H1 (cell line): Measurements from ENCODE around the gene ARHGAP25. TPM values are rescaled to one million over a fixed set of nuclear protein-coding genes. Genes with fewer than 3 reads are reported as not detected.

Experiments
- CTCF ChIA-PET: fragments of 300-600 bp; sonication (Branson Sonifier 250); formaldehyde crosslinking; loops from one replicate; lab custom pipeline; 2021; ENCODE audit not compliant: partially characterized antibody; lab: Charles Lee
- POLR2A ChIA-PET: fragments of 300-600 bp; sonication (Branson Sonifier 250); formaldehyde crosslinking; loops from one replicate; lab custom pipeline; 2021; ENCODE audit warnings: inconsistent platforms; ENCODE audit not compliant: partially characterized antibody; lab: Charles Lee
- DNase-seq, 2 experiments: peaks; one replicate each; pipeline versions ENCODE4 v3.0.0 to v3.0.0-alpha.2; 2010 to 2022; ENCODE audit warnings: low spot score in 2 of 2, low read depth in 1 of 2, mixed read lengths in 1 of 2
- FAIRE-seq: peaks from 2 replicates; lab custom pipeline; 2011; peaks lifted over from hg19 to GRCh38; lab: Jason Lieb, UNC
- H2AFZ ChIP-seq: 2 replicates; pipeline ENCODE4 v1.8.1; 2012; ENCODE audit warnings: low read length, inconsistent platforms
- H2AK5ac ChIP-seq: 2 replicates; pipeline ENCODE4 v1.6.1; 2013; ENCODE audit warnings: low read depth, low read length
- H2BK120ac ChIP-seq: replicated peaks from 2 replicates; pipeline ENCODE3; 2013; ENCODE audit warnings: low read depth, low read length, inconsistent platforms
- H2BK12ac ChIP-seq: 2 replicates; pipeline ENCODE4 v1.6.1; 2013; ENCODE audit warnings: low read depth, low read length
- H2BK15ac ChIP-seq: 2 replicates; pipeline ENCODE4 v1.6.1; 2013; ENCODE audit warnings: low read length
- H2BK20ac ChIP-seq: 2 replicates; pipeline ENCODE4 v1.6.1; 2013; ENCODE audit warnings: low read length
- H2BK5ac ChIP-seq: 2 replicates; pipeline ENCODE4 v1.6.1; 2013; ENCODE audit warnings: low read depth, low read length
- H3K14ac ChIP-seq: 2 replicates; pipeline ENCODE4 v1.6.1; 2013; ENCODE audit warnings: inconsistent platforms; ENCODE audit not compliant: insufficient read length
- H3K18ac ChIP-seq: 2 replicates; pipeline ENCODE4 v1.6.1; 2013; ENCODE audit warnings: low read length; ENCODE audit errors: extremely low read depth
- H3K23ac ChIP-seq: 2 replicates; pipeline ENCODE4 v1.6.1; 2013; ENCODE audit warnings: inconsistent platforms; ENCODE audit not compliant: insufficient read length
- H3K23me2 ChIP-seq: 2 replicates; pipeline ENCODE4 v1.6.1; 2013; ENCODE audit warnings: low read depth, low read length
- H3K27ac ChIP-seq: 2 replicates; pipeline ENCODE4 v1.6.1; 2011; ENCODE audit warnings: low read depth, low read length, inconsistent platforms
- H3K27me3 ChIP-seq, 4 experiments: replicated peaks in 1 of 4; 1 replicate in 1 of 4; 2 replicates in 3 of 4; pipeline versions ENCODE4 v1.6.1 to v1.8.1; 2011 to 2013; ENCODE audit warnings: low read length in 3 of 4, mild to moderate bottlenecking in 3 of 4, inconsistent platforms in 2 of 4, mixed read lengths in 2 of 4, moderate library complexity in 1 of 4; ENCODE audit not compliant: control insufficient read depth in 3 of 4, insufficient read depth in 3 of 4; ENCODE audit errors: extremely low read depth in 1 of 4
- H3K36me3 ChIP-seq, 4 experiments: 2 replicates each; pipeline versions ENCODE4 v1.6.1 to v1.8.1; 2011 to 2013; ENCODE audit warnings: mild to moderate bottlenecking in 4 of 4, low read length in 3 of 4, moderate library complexity in 2 of 4, control low read depth in 1 of 4, inconsistent platforms in 1 of 4; ENCODE audit not compliant: insufficient read depth in 4 of 4, control insufficient read depth in 2 of 4
- H3K4ac ChIP-seq: replicated peaks from 2 replicates; pipeline ENCODE3; 2013; ENCODE audit warnings: low read length, low read depth, mixed read lengths, inconsistent platforms; ENCODE audit not compliant: insufficient read length
- H3K4me1 ChIP-seq, 4 experiments: replicated peaks in 1 of 4; 1 replicate in 1 of 4; 2 replicates in 3 of 4; pipeline versions ENCODE4 v1.6.1 to v1.8.1; 2011 to 2013; ENCODE audit warnings: low read length in 3 of 4, inconsistent platforms in 2 of 4, mixed read lengths in 1 of 4; ENCODE audit not compliant: insufficient read depth in 4 of 4, control insufficient read depth in 3 of 4
- H3K4me2 ChIP-seq, 2 experiments: 2 replicates each; pipeline versions ENCODE4 v1.6.1 to v1.8.1; 2011 to 2013; ENCODE audit warnings: low read depth in 2 of 2, low read length in 2 of 2, control low read depth in 1 of 2, inconsistent platforms in 1 of 2, mild to moderate bottlenecking in 1 of 2; ENCODE audit not compliant: insufficient read depth in 1 of 2
- H3K4me3 ChIP-seq, 4 experiments: fragments of 200-600, 300-600 bp in 1 of 4; sonication (generic), shearing (Covaris generic), sonication (Bioruptor Twin) in 1 of 4; 2 replicates each; pipeline versions ENCODE4 v1.5.1 to v1.8.1; 2011 to 2016; ENCODE audit warnings: low read length in 4 of 4, low read depth in 3 of 4, control low read depth in 2 of 4, inconsistent platforms in 2 of 4, mild to moderate bottlenecking in 2 of 4, mixed read lengths in 1 of 4, moderate library complexity in 1 of 4; ENCODE audit not compliant: insufficient read depth in 2 of 4; ENCODE audit errors: extremely low read depth in 1 of 4
- H3K56ac ChIP-seq: replicated peaks from 2 replicates; pipeline ENCODE3; 2013; ENCODE audit warnings: low read depth, mild to moderate bottlenecking, mixed read lengths, low read length, inconsistent platforms; ENCODE audit not compliant: insufficient read length
- H3K79me1 ChIP-seq: 2 replicates; pipeline ENCODE4 v1.6.1; 2013; ENCODE audit warnings: low read depth, low read length, control low read depth
- H3K79me2 ChIP-seq, 2 experiments: 2 replicates each; pipeline versions ENCODE4 v1.6.1 to v1.8.1; 2012 to 2013; ENCODE audit warnings: low read length in 2 of 2, mild to moderate bottlenecking in 2 of 2, inconsistent platforms in 1 of 2; ENCODE audit not compliant: insufficient read depth in 2 of 2, control insufficient read depth in 1 of 2
- H3K9ac ChIP-seq, 4 experiments: replicated peaks in 1 of 4; 1 replicate in 1 of 4; 2 replicates in 3 of 4; pipeline versions ENCODE4 v1.6.1 to v1.8.1; 2011 to 2013; ENCODE audit warnings: low read depth in 3 of 4, low read length in 3 of 4, control low read depth in 2 of 4, mild to moderate bottlenecking in 2 of 4, moderate library complexity in 2 of 4, inconsistent platforms in 1 of 4; ENCODE audit errors: extremely low read depth in 1 of 4
- H3K9me3 ChIP-seq, 2 experiments: 2 replicates each; pipeline versions ENCODE4 v1.6.1 to v1.8.1; 2012 to 2013; ENCODE audit warnings: mild to moderate bottlenecking in 2 of 2, moderate library complexity in 2 of 2, control low read depth in 1 of 2, inconsistent platforms in 1 of 2, low read depth in 1 of 2, low read length in 1 of 2, mixed read lengths in 1 of 2; ENCODE audit not compliant: insufficient read depth in 2 of 2
- H4K20me1 ChIP-seq, 2 experiments: replicated peaks in 1 of 2; 2 replicates each; pipeline versions ENCODE3 to v1.8.1; 2011 to 2013; ENCODE audit warnings: inconsistent platforms in 2 of 2, low read length in 2 of 2, mild to moderate bottlenecking in 1 of 2; ENCODE audit not compliant: insufficient read depth in 2 of 2, control insufficient read depth in 1 of 2
- H4K5ac ChIP-seq: 2 replicates; pipeline ENCODE4 v1.6.1; 2013; ENCODE audit warnings: low read length, low read depth, mixed read lengths, inconsistent platforms; ENCODE audit not compliant: insufficient read length
- H4K8ac ChIP-seq: 2 replicates; pipeline ENCODE4 v1.8.0; 2013; ENCODE audit warnings: mild to moderate bottlenecking, moderate library complexity, low read length, inconsistent platforms; ENCODE audit not compliant: insufficient read depth; ENCODE audit errors: extremely low read depth
- H4K91ac ChIP-seq: replicated peaks from 2 replicates; pipeline ENCODE3; 2013; ENCODE audit warnings: low read length, mixed read lengths, inconsistent platforms; ENCODE audit not compliant: insufficient read length
- CHD2 ChIP-seq: IDR thresholded peaks from 2 replicates; pipeline ENCODE4 v1.6.1; 2012; ENCODE audit warnings: low read length, improper control_type of control experiment
- CREB1 ChIP-seq: IDR thresholded peaks from 2 replicates; pipeline ENCODE4 v1.6.1; 2012; ENCODE audit warnings: inconsistent platforms
- GTF2F1 ChIP-seq: IDR thresholded peaks from 2 replicates; pipeline ENCODE4 v1.6.1; 2012; ENCODE audit warnings: low read depth, low read length, improper control_type of control experiment, borderline replicate concordance
- JUN ChIP-seq: IDR thresholded peaks from 2 replicates; pipeline ENCODE4 v1.6.1; 2011; ENCODE audit warnings: low read depth, mild to moderate bottlenecking, improper control_type of control experiment, low read length
- PHF8 ChIP-seq: fragments of 200-600 bp; sonication (generic); conservative IDR thresholded peaks from 2 replicates; pipeline ENCODE4 v1.7.1; 2012; ENCODE audit warnings: low read depth, mild to moderate bottlenecking, inconsistent platforms, low read length, moderate library complexity
- RBBP5 ChIP-seq: IDR thresholded peaks from 2 replicates; pipeline ENCODE4 v1.7.1; 2012; ENCODE audit warnings: low read depth, mild to moderate bottlenecking, inconsistent platforms, low read length, moderate library complexity, borderline replicate concordance
- RFX5 ChIP-seq: IDR thresholded peaks from 2 replicates; pipeline ENCODE4 v1.6.1; 2011; ENCODE audit warnings: low read depth, low read length, improper control_type of control experiment, borderline replicate concordance
- TEAD4 ChIP-seq: IDR thresholded peaks from 2 replicates; pipeline ENCODE4 v1.6.1; 2012; ENCODE audit warnings: low read depth, low read length, inconsistent platforms, mixed read lengths
- YY1 ChIP-seq: IDR thresholded peaks from 2 replicates; pipeline ENCODE4 v1.6.1; 2011; ENCODE audit warnings: low read depth, mild to moderate bottlenecking, low read length
- WGBS, 2 experiments: shearing (Covaris generic) in 1 of 2; methylation state at CpG; one replicate each; pipeline versions ENCODE4 v1.1.6 to v1.1.7; 2013 to 2015; ENCODE audit warnings: low lambda C conversion rate in 2 of 2, mixed read lengths in 2 of 2, inconsistent platforms in 1 of 2, low coverage in 1 of 2, missing lambda C conversion rate in 1 of 2; ENCODE audit not compliant: insufficient replicate concordance in 2 of 2, insufficient coverage in 1 of 2, insufficient read length in 1 of 2; ENCODE audit errors: extremely low coverage in 1 of 2, missing lambda C conversion rate in 1 of 2; 5-methylcytosine and 5-hydroxymethylcytosine counted together
- polyA plus RNA-seq, 7 experiments: library from polyadenylated mRNA; depleted of rRNA in 3 of 7; stranded (reverse) in 5 of 7; unstranded in 2 of 7; fragments of >200 nt in 5 of 7; fragments of 200-250 nt in 2 of 7; gene quantifications; 1 replicate in 5 of 7; 2 replicates in 1 of 7; 4 replicates in 1 of 7; pipeline versions ENCODE4 v1.2.1 to v1.2.3, GENCODE V29; 2011 to 2013; ENCODE audit warnings: missing spikeins in 2 of 7, mixed read lengths in 2 of 7
- total RNA-seq: library from RNA; stranded (reverse); fragmentation: NEBNext Ultra II Directional; extraction: Animal tissue kit (Norgen Biotek cat#: 25700); gene quantifications from 2 replicates; pipeline ENCODE4 v1.2.1, GENCODE V29; 2021
- TF ChIP-seq, protein P1 (sequence below): IDR thresholded peaks from 2 replicates; pipeline ENCODE4 v1.6.1; 2012; ENCODE audit warnings: inconsistent platforms
- TF ChIP-seq, protein P2 (sequence below), 3 experiments: IDR thresholded peaks; 1 replicate in 2 of 3; 2 replicates in 1 of 3; pipeline versions ENCODE4 v1.5.1 to v1.6.1; 2011; ENCODE audit warnings: low read length in 3 of 3, mild to moderate bottlenecking in 3 of 3, inconsistent platforms in 2 of 3, low read depth in 1 of 3, moderate library complexity in 1 of 3; ENCODE audit not compliant: insufficient read depth in 1 of 3; ENCODE audit errors: control extremely low read depth in 1 of 3
- TF ChIP-seq, protein P3 (sequence below): IDR thresholded peaks from 2 replicates; pipeline ENCODE4 v1.6.1; 2012; ENCODE audit warnings: inconsistent platforms

ARHGAP25 gene
- total and polyA plus RNA-seq, 2 of the 8 experiments (the other 6 are each of a cell fraction or from before 2014, with no cell fraction given) = 1.00 to 1.2 TPM

DNA sequence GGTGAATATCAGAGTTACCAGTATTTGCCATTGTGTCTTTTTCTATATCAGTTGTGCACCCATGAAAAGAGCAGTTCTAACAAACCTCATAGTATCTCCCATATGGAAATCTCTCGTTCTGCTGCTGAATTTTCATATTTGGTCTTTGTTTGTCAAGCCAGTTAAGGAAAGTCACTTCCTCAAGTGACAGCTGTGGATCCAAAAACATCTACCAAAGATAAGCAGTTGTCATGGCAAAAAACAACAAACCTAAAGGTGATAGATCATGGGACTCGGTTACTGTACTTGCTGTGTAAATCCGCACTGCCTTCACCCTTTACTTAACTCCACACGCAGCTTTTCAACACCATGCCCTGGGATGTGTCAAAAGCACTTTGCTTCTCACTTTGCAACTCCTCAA is 119.3 kb downstream of the ARHGAP25 start:
- no peaks in the 10 kb centered on the region for H3K9me3 ChIP-seq
- 89% methylated on average over 4 of the region's 4 CpGs; no CpG with 5 or more reads in 1 of the 2 experiments for WGBS, 2 experiments
- TF ChIP-seq, protein P1, sequence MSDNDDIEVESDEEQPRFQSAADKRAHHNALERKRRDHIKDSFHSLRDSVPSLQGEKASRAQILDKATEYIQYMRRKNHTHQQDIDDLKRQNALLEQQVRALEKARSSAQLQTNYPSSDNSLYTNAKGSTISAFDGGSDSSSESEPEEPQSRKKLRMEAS = no peak
- TF ChIP-seq CHD2 (no peak), GTF2F1 (no peak), YY1 (no peak), JUN (no peak), RFX5 (no peak), RBBP5 (no peak), TEAD4 (no peak), PHF8 (no peak), CREB1 (no peak)
- TF ChIP-seq, protein P2, sequence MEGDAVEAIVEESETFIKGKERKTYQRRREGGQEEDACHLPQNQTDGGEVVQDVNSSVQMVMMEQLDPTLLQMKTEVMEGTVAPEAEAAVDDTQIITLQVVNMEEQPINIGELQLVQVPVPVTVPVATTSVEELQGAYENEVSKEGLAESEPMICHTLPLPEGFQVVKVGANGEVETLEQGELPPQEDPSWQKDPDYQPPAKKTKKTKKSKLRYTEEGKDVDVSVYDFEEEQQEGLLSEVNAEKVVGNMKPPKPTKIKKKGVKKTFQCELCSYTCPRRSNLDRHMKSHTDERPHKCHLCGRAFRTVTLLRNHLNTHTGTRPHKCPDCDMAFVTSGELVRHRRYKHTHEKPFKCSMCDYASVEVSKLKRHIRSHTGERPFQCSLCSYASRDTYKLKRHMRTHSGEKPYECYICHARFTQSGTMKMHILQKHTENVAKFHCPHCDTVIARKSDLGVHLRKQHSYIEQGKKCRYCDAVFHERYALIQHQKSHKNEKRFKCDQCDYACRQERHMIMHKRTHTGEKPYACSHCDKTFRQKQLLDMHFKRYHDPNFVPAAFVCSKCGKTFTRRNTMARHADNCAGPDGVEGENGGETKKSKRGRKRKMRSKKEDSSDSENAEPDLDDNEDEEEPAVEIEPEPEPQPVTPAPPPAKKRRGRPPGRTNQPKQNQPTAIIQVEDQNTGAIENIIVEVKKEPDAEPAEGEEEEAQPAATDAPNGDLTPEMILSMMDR (IDR thresholded peaks at IDR 0.05; ENCODE audit: control extremely low read depth in 1 of 3, insufficient read depth in 1 of 3, low read depth in 1 of 3, low read length in 3 of 3) = no peak
- TF ChIP-seq, protein P3, sequence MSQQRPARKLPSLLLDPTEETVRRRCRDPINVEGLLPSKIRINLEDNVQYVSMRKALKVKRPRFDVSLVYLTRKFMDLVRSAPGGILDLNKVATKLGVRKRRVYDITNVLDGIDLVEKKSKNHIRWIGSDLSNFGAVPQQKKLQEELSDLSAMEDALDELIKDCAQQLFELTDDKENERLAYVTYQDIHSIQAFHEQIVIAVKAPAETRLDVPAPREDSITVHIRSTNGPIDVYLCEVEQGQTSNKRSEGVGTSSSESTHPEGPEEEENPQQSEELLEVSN = no peak

More for the DNA sequence above, 119.3 kb downstream of the ARHGAP25 start:
- Histone ChIP-seq H4K5ac (no peak overlapping the region), H3K18ac (no peak overlapping the region), H3K27ac (no peak overlapping the region), H4K20me1 (no peaks in the 10 kb centered on the region), H2AK5ac (no peak overlapping the region), H3K4me2 (no peak overlapping the region), H2BK12ac (no peak overlapping the region), H4K91ac (no peak overlapping the region), H3K79me1 (no peaks in the 10 kb centered on the region), H3K23ac (no peak overlapping the region), H2BK15ac (no peak overlapping the region), H3K56ac (no peak overlapping the region), H2BK5ac (no peak overlapping the region), H3K23me2 (no peaks in the 10 kb centered on the region; the same call in 1 of the 2 replicates), H3K9ac (no peak overlapping the region), H3K4me3 (no peak overlapping the region), H3K27me3 (no peaks in the 10 kb centered on the region), H3K14ac (no peak overlapping the region), H2BK20ac (no peak overlapping the region), H3K4me1 (no peaks in the 10 kb centered on the region), H3K79me2 (no peaks in the 10 kb centered on the region), H3K36me3 (no peaks in the 10 kb centered on the region), H2BK120ac (no peak overlapping the region), H4K8ac (no peak overlapping the region), H2AFZ (no peak overlapping the region), H3K4ac (no peak overlapping the region)
- CTCF ChIA-PET = interaction anchor here (1.2 to 13.2 kb wide), 3 partner anchors 9 to 259 kb away, joined by 3 to 113 read pairs (median 7); no protein-coding TSS in a partner anchor
- POLR2A ChIA-PET = no interaction called here
- FAIRE-seq (no peak), DNase-seq (no peak)
